NCI-H345 treated with DMSO at 0.1 percent for 48 hours (cell line): ENCODE results near the gene SLC39A8.
"Not testable (repeated sequence)": the region's sequence is repeated elsewhere in the genome, so short reads cannot be mapped to it uniquely, and the experiment has no call there.

ENCODE experiments used
- DNase-seq: peaks from one replicate; lab custom pipeline; 2025; ENCODE audit not compliant: unreplicated experiment; lab: John Stamatoyannopoulos, UW

Gene SLC39A8

DNA sequence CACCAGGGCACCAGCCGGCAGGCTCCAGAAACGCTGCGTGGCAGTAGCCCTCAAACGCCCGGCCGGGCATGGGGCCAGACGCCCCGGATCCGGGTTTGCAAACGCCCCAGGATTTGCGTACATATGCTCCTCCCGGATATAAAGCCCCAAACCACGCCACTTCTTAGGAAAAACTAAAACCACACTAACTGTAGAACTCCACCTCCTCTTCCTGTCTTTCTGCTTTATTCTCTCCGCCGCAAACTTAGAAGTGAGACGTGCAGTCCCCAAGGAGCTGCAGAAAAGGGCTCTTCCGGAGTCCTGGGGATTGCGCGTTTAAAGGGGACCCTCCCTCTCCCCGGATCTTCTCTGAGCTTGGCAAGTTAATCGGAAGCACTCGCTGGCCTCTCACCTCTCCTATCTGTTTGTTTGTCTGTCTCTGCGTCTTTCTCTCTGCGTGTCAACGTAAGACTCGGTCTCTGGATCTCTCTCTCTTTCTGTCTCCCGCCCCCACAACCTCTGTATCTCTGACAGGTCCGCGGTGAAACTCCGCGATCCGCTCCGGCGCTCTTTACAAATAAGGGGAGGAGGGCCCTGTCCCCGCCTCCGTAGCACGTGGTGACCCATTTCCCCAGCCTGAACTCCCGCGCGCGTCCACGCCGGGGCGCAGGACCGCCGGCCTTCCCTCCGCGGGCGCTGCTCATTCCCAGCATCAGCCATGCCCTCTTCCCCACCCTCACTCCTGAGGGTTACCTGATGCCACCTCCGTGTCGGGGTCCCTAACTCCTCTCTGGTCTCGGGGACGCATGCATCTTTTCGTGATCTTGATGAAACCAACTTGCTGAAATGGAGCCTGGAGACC lies at the start of gene SLC39A8:
Gene SLC39A8 (minus strand): TSS at position 529 of the 841 bp plus-strand sequence. CDS start 820 bp downstream, outside the sequence.
- peak; percentile 53 for DNase-seq

DNA sequence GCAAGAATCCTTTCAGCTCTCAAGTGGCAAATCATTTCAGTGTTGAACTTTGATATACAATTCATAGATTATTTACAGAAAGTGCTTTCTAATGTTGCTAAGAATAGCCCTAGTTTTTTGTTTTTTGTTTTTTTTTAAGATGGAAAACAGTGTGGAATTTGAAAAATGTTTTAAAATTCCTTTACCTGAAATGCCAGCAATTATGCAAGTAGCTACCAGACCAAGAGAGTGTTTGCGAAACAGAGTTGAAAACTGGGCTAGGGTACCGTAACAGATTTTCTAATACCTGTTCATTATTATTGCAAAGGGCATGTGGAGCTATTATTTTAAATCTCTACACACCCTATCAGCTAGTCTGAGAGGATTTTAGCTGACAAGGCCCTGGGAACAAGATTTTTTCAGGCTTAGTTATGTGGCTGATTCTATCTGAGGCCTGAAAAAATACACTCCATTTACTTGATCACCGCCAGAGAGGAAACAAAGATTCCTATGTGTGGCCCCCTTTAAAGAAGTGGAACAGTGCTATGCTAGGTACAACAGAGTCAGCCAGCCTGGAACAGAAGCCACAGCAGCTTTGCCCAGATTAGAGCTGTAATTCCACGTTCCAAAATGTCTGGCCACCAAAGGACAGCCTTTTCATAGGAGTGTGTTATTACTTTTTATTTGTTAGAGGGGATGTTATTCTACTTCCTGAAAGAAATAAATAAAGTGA lies 46.9 kb upstream of the SLC39A8 start:
- DNase-seq, result no peak

DNA sequence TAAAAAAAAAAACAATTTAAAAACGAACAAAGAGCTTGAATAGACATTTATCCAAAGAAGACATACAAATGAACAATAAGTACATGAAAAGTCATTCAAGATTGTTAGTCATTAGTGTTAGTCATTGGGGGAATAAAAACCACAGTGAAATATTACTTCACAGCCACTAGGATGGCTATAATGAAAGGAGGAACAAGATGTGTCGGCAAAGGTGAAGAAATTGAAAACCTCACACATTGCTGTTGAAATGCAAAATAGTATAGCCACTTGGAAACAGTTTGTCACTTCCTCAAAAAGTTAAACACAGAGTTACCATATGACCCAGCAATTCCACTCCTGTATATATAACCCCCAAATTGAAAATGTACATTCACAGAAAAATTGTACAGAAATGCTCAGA lies 45.2 kb upstream of the SLC39A8 start:
- DNase-seq, result no peak

DNA sequence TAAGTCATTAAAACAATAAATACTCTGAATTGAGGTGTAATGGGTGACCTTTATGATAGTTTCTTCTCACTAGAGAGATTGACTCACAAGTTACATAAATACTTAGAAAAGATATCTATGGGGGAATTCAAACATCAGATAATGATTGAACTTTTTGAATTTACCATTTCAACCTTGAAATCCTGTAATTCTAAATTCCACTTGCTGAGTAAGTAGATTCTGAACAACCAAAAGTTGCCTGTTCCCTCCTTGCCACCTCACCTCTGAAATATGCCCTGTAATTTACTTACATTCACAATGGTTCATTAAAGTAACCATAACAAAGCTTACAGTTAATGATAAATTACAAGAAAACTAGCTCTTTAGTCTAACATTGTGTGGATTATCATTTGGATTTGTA lies 43.3 kb upstream of the SLC39A8 start:
- no peak for DNase-seq

DNA sequence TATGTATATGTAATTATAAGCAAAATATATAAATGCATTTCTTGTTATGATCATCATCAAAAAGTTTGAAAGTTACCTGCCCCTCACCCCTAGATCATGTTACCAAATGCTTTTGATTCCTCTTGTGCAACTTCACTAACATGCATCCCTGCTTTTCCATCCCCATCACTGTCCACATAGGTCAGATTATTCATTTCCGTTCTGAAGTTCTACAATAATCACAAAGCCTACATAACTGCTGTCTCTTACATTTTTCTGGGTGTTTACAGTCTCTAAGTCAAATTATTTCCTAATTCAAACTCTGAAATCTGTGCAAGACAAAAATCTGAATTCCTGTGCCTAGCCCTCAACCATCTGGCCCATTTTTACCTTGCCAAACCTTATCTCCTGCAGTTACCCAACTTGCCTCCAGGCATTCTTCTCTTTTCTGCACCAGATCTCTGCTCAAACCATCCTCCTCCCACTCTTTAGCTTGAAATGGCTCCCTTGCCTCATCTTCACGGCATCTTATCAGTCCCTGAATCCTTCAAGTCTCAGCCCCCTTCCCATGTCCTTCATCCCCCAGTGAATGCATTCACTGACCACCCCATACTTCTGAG lies 42.4 kb upstream of the SLC39A8 start:
- no peak for DNase-seq

DNA sequence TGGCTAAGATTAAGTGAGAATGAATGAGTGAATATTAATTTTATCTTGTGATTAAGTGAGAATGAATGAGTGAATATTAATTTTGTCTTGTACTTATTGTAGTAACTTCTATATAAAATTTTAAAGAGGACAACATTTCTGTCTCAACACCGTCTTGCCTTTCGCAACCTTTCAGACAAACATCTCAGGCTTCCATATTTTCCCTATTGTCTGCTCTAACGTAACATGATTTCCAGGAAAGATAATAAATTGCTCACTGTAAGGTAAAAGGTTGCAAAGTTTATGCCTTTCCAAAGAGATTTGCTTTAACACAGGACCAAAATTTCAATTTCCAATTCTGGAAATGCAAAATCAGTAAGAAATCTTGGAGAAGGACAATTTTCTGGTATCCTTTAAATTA lies 41.7 kb upstream of the SLC39A8 start:
- DNase-seq, result no peak

DNA sequence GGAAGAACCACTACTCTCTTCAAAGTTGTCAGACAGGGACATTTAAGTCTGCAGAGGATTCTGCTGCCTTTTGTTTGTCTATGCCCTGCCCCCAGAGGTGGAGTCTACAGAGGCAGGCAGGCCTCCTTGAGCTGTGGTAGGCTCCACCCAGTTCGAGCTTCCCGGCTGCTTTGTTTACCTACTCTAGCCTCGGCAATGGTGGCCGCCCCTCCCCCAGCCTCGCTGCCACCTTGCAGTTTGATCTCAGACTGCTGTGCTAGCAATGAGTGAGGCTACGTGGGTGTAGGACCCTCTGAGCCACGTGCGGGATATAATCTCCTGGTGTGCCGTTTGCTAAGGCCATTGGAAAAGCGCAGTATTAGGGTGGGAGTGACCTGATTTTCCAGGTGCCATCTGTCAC lies 35.0 kb upstream of the SLC39A8 start:
- DNase-seq, result not testable (repeated sequence)

DNA sequence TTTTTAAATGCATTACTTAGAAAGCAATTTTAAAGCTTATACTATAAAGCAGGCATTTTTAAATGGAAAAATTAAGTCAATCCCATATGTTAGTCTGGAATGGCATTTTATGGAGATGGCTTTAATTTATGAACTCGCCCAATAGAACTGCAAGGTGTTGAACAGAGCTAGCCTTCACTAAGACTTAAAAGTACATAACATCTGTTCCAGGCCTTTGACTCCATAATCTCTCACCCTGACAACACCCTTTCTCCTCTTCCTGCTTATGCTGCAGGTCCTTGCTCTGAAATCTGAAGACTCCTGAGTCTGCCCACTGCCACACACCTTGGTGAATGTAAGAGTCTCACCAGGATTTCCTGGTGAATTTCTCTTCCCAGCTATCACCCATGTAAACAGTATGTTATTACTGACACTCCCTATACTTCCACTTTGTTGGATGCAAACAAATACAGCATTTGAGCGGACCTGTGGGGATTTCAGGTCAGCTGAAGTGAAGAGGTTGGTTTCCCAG lies 17.7 kb upstream of the SLC39A8 start:
- DNase-seq, result no peak

DNA sequence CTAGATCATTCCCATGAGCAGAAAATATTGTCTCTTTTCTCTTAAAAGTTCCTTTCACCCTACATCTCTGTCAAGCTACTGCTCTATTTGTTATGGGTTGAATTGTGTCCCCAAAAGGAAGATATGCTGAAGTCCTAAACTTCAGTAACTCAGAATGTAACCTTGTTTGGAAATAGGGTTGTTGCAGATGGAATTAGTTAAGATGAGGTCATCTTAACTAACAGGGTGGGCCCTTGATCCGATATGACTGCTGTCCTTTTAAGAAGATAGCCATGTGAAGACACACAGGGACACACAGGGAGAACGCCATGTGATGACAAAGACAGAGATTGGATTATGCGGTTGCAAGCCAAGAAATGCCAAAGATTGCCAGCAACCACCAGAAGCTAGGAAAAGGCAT lies 12.8 kb upstream of the SLC39A8 start:
- no peak for DNase-seq

DNA sequence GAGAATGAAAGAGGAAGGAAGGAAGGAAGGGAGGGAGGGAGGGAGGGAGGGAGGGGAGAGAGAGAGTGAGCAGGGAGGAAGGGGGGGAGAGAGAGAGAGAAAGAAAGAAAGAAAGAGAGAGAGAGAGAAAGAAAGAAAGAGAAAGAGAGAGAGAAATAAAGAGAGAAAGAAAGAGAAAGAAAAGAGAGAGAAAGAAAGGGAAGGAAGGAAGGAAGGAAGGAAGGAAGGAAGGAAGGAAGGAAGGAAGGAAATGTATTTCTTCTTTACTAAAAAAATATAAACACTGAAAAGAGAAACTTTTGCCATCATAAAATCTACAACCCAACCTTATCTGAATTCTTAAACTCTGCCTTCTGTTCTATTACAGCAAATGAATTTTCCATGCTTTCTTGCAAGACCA lies 12.4 kb upstream of the SLC39A8 start:
- DNase-seq, result not testable (repeated sequence)

DNA sequence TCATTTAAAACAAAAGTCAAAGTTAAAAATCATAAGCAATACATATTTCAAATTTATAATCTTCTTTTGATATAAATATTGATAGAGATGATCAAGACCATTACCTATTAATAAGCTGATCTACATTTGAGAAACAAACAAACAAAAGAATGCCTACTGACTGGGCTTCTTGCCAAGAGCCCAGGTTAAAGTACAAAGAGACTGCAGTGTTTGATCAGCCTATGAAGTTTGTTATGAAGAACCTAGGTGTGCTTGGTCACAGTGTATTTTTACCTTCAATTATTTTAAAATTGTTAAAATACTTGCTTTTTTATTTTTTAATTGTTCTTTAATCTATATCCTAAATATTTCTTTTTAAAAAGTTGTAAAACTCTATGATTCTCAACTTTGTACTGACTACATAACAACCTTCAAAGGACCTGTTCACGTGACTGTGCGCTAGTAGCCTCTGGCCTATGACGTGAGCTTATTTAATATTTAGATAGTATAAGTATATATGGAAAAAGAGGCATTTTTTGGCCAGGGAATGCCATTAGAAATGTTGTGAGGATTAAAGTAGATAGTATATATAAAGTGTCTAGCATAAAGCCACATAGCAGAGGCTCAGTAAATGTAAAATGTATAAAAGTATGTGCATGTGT lies 11.4 kb upstream of the SLC39A8 start:
- DNase-seq, result peak; percentile 9

DNA sequence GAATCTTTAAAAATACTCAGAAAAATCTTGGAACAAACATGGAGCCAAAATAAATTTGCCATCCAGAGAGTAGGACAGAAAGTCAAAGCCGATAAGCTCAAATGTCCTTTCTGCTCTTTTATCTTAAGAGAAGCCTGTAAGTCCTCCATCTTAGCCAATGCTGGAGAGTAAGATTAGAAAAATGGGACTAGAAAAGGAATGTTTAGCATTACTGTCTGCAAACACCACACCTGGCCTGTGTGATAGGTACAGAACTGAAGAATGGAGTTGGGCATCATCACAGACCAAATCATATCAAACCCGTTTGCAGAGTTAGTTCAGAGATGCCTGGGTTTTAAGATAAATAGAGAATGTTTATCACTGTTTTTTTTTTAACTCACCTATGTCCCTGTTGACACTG lies 10.5 kb upstream of the SLC39A8 start:
- no peak for DNase-seq

DNA sequence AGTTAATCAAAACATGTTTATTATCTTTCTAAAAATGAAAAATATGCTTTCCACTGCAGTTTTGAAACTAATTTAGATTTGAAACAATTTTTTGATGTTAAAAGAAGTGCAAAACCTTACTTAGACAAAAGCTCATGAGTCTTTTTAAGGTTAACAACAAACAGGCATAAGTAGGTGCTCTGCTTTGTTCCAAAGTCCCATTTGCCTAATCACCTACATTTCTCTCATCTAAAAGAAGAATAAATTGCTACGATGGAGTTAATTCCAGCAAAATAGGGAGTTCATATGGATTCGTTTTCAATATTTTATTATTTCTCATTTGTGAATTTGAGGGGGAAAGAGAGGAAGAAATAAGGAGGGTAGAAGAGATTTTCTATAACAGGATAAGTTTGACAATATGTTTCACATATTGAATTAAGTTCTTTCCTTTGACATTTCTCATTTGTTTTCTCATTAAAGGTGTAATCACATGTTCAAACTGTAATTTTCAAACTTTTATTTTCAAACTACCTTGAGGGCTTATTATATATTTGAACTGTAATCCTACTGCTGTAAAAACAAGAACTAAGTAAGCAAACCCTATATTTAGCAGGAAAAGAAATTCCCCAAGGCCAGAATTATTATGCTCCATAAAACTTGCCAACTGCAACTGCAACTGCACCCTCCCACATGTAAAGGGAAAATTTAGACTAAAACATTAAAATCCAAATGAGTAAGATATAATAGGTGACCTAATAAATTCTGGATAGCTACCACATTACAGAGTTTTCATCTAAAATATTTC lies 9.6 kb upstream of the SLC39A8 start:
- DNase-seq, result no peak

DNA sequence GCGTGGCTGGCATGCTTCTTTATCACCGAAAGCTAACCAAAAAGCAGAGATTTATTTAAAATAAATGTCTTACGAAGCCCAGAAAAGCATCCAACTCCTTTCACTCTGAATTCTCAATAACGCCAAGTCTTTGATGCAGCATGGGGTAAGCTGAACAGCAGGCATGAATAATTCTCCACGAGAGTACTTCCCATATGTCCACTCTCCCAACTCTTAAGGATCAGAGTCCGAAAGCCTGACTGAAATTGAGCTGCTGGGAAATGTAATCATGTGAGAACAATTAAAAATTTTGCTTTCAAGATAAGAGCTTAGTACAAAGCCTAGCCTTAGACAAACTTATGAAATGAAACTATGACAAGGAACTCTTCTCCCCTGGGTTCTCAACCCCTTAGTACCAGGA lies 7.5 kb upstream of the SLC39A8 start:
- DNase-seq, result no peak

DNA sequence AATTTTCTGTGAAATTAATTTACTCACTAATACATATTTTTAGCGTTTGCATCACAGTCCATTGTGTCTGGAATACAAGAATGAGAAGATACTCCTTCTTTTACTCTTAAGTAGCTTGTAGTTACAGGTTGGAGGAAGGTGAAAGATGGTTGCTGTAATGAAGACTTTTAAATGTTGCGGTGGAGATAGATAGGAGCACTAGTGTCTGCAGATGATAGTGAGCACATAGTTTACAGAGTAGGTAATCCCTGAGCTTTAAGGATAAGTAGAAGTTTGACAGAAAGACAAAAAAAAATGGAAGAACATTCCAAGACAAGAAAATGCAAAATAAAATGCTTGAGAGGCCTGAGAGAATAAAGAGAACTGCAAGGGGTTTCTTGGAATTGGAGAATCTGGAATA lies 5.4 kb upstream of the SLC39A8 start:
- no peak for DNase-seq

DNA sequence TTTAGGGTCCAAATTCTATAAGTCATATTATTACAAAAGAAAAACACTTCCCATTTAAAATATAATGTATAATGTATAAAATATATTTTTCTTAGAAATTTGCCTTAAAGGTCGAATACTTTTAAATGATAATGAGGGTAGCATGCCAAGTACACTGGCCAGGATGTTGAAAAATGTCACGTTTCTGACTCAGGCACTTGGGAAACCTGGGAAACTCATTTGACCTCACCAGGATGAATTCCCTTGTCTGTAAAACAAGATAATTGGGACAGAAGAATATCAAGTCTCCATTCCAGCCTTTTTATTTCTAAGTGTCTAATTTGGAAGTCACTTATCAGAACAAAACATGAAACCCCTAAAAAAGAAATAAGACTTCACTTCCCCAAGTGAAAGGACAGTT lies 3.4 kb upstream of the SLC39A8 start:
- DNase-seq, result no peak

DNA sequence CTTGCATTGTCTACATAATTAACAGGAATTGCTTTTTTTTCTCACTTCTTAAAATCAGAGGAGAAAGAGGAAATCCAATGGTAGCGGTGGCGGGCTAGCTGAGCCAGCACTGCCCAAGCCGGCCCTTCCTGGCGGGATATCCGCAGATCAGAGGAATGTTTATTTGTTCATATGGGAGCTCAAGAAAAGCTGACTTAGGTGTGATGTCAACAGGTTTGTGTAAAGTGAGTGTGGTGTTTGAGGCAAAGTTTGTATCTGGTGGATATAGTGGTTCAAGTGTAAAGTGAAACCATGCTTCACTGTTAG lies 466 bp upstream of the SLC39A8 start:
- DNase-seq, result no peak

DNA sequence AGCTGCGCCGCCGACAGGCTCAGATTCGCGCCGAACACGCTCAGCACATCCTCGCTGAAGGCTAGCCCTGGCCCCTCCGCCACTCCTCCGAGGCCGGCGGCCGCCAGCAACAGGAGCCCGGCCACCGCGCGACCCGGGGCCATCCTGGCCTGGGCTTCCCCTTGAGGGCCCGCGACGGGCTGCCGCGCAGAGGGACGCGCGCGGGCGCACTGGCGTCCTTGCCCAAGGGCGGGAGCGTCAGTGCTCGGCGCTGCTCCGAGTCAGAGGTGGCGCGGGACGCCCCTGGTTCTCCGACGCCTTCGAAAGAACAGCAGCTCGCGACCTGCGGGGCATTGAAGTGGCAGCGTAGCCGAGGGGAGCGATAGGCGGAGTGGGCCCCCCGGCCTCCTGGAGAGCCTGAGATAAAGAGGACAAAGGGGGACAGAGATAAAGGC lies 745 bp downstream of the SLC39A8 start:
- no peak for DNase-seq

DNA sequence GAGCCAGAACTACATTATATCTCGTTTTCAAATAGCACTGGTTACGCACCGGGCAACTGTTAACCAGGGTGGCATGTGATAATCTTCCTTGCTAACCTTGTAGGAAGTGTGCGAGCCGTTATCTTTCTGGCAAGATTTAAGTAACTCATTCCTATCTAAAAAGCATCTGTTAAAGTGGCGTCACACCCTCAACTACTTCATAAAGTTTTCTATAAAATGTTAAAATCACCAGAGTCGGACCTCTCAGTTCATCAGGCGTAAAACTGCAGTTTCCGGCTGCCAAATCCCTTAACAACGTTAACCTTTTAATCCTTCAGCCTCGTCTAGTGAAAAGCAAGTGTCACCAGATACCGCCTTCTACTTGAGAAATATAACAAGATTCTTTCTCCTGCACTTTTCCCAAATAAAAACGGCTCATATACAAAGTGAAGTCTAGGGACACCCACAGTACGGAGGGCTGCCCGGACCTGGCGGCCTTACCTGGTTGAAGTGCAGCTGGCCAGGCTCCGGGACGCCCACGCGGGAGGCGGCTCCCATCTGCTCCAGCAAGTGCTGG lies 1.2 kb downstream of the SLC39A8 start:
- DNase-seq, result no peak

DNA sequence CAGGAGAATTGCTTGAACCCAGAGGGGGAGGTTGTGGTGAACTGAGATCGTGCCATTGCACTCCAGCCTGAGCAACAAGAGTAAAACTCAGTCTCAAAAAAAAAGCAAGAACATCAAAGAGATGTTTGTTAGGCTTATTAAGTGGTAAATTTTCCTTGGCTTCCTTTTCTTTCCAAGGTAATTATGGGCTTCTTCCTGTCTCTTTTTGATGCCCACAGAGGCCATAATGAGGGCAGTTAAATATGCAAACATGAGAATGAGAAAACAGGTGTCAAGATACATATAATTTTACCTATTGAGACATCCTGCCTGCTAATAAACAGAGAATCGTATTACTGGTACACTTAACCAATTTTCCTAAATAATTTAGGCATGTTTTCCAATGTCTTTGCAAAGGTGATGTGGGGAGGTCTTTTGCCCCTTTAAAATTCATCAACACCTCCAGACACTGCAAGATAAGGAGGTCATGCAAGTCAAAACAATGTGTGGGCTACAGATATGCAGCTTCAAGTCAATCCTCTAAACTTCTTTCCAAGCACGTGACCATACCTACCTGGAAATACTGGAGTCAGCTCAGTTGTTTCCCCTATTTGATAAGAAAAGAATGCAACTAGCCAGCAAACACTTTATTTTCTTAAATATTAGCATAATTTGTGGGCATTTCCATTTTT lies 2.7 kb downstream of the SLC39A8 start:
- DNase-seq, result no peak
